MV-4-11 (cell line): ENCODE data around the gene FOXK1.
"Not testable (repeated sequence)": the region's sequence is repeated elsewhere in the genome, so short reads cannot be mapped to it uniquely, and the experiment has no call there.

Experiments used
- DNase-seq: peaks from one replicate; lab custom pipeline; 2025; lab: John Stamatoyannopoulos, UW

FOXK1 gene

DNA sequence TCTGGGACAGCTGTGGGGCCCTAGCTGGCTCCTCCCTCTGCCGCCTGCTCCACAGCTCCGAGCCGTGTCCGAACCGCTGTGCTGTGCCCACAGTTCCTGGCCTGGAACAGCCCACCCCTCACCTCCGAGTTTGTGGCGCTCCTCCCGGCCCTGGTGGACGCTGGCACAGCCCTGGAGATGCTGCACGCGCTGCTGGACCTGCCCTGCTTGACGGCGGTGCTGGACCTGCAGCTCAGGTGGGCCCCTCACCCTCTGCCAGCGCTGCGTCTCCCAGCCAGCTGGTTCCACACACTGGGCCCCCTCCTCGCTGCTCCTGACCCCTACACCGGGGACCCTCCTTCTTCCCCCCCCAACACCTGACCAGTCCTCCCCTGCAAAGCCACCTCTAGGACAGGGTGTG is 105.4 kb downstream of the FOXK1 start:
- no peak for DNase-seq

DNA sequence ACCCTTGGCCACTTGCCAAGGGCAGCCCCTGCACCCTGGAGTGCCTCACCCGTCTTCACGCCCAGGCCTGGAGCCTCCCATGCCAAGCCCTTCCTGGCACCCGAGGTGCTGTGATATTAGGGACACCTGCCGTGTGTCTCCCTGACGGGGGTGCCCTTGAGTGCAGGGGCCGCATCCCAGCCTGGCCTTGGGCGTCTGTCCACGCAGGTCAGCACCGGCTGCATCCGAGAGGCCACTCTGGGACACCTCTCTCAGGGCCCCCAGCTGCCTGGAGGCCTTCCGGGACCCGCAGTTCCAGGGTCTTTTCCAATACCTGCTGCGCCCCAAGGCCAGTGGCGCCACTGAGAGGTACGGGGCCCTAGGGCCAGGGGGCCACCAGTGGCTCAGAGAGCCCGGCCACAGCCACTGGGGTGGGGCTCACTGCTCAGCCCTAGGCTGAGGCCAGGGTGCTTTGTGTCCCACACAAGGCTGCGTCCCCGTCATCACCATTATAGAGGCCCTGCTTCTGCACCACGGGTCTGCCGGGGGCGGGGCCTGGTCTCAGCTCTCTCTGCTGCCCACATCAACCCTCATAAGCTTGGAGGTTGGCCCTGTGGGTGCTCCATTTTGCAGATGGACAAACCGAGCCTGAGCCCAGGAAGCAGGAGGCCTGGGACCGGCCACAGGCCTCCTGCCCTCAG is 106.0 kb downstream of the FOXK1 start:
- DNase-seq = no peak

- DNase-seq = no peak
Observed at GRCh38 chr7:4788627-4789189, 106.6 kb downstream of the FOXK1 start.

DNA sequence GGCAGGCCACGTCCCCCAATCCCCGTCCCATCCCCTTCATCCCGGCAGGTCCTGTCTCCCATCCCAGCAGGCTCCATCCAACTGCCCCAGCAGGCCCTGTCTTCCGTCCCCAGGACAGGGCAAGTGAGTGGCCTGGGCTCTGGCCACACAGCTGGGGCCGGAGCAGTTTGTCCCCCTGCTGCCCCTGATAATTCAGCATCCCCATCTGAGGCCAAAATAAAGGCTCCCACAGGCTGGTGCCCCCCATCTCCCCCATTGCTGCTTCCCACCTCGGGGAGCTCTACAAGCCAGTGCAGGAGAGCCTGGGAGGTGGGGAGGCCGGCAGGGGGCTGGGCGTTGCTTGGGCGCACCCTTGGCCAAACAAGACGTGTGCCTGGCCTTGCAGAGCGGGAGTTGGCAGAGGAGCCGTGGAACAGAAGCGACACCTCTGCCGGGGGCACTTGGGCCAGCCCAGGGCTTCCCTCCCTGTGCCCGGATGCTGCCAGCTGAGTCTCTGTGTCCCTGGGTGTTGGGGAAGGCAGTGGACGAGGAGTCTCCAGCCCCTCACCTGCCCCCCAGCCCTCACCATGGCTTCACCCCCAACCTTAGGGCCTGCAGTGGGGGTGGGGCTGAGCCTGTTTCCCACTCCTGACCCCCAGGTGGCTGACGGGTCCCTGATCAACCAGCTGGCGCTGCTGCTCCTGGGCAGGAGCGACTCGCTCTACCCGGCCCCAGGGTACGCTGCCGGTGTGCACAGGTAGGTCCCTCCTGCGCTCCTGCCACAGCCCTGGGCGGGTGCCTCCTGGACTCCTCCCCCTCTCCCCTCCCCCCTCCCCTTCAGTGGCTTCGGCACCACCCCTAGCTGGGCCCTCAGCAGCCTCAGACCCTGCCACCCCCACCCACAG is 107.3 kb downstream of the FOXK1 start:
- DNase-seq = no peak

GRCh38 chr7:4790078-4790465 is 108.0 kb downstream of the FOXK1 start:
- DNase-seq = no peak

DNA sequence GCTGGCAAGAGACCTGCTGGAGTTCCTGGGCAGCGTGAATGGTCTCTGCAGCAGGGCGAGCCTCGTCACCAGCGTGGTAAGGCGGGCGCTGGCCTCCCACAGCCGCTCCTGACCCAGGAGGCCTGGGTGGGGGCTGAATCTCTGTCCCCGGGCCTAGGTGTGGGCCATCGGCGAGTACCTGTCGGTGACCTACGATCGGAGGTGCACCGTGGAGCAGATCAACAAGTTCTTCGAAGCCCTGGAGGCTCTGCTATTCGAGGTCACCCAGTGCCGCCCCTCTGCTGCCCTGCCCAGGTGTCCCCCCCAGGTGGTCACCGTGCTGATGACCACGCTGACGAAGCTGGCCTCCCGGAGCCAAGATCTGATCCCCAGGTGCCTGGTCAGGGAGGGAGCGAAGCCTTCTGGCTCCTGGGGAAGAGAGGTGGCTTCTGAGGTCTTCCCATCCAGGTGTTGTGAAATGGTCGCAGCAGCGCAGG is 108.5 kb downstream of the FOXK1 start:
- DNase-seq = no peak

DNA sequence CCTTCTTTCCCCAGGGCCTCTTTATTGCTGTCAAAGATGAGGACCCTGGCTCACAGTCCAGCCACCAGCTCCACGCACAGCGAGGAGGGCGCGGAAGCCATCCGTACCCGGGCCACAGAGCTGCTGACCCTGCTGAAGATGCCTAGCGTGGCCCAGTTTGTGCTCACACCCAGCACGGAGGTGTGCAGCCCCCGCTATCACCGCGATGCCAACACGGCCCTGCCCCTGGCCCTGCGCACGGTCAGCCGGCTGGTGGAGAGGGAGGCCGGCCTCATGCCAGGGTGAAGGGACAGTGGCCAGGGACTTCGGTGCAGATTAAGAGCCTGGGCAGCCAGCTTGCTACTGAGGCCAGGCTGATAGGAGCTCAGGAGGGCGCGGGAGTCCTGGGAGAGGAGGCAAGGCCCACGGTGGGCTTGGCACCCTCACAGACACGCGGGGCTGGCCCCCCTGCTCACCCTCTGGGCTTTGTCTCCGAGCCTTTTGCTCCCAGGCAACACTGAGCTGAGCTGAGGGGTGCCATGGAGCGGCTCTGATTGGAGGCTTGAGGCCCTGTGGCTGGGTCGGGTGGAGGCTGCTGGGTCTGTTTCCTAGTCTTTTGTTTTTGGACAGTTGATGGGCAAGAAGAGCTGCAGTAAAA is 109.1 kb downstream of the FOXK1 start:
- DNase-seq = no peak

DNA sequence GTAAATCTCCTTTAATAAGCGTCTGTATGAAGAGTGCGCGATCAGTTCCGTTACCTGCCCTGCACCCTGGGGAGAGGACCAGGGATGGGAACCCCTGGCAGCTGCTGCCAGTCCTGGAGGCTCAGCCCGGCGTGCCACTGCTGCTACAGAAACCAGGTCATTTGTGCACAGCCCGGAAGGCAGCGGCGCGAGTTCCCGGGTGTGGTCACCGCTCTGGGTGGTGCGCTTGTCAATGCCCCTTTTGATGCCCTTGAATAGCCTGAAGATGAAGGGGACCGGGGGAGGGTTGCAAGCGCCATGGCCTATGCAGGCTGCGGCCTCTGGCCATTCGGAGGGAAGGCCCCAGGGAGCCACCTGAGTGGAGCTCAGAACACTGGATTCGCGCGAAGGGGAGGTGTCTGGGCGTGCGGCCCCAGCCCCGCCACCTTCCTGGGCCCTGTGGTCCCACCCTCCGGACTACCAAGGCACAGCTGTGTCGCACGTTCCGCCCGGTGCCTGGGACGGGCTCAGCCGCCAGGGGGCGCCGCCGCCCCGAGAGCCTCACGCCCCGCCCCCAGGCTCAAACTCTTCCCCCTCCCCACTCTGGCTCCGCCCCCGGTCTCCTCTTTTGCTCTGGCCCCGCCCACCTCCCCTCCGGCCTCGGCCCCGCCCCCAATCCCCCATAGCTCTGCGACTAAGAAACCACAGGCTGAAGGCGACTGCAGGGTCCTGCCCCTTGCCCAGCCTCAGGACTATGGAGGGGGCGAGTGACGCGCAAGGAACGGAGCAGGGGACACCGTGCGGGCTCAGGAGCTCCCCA is 109.8 kb downstream of the FOXK1 start:
- no peak for DNase-seq

DNA sequence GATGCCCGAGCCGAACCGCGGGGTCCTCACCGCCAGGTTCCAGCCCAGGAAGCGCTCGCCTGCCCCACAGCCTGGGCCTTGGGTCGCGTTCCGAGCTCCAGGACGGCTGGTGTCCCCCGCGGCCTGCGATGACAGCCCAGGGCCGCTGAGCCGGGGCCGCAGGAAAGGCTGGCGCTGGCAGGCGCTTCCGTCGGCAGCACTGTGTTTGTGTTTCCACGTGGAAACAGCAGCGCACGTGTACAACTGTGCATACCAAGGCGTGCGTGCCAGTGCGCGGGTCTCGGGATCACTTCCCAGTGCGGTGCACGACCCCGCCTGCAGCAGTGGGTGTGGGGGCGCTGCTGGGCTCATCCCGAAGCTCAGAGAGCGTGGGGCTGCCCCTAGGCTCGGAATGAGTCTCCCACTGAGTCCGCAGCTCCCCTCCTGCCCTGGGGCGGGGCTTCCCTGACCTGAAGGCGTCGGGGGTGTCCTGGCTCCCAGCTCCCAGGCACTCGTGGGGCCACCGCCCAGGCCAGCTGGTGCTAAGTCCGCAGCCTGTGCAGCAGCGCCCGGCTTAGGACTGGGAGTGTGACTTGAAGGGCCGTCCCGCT is 110.5 kb downstream of the FOXK1 start:
- DNase-seq = no peak

DNA sequence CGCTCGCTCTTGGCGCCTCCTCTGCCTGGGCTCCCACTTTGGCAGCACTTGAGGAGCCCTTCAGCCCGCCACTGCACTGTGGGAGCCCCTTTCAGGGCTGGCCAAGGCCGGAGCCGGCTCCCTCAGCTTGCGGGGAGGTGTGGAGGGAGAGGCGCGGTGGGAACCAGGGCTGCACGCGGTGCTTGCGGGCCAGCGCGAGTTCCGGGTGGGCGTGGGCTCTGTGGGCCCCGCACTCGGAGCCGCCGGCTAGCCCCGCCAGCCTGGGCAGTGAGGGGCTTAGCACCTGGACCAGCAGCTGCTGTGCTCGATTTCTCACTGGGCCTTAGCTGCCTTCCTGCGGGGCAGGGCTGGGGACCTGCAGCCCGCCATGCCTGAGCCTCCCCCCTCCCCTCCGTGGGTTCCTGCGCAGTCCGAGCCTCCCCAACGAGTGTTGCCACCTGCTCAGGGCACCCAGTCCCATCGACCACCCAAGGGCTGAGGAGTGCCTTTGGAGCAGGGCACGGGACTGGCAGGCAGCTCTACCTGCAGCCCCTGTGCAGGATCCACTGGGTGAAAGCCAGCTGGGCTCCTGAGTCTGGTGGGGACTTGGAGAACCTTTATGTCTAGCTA is 111.4 kb downstream of the FOXK1 start:
- DNase-seq = not testable (repeated sequence)

- DNase-seq = peak; percentile 40
Observed at GRCh38 chr7:4794171-4794570, 112.1 kb downstream of the FOXK1 start.

- DNase-seq = peak; percentile 62
Observed at GRCh38 chr7:4794591-4795350, 112.7 kb downstream of the FOXK1 start.

DNA sequence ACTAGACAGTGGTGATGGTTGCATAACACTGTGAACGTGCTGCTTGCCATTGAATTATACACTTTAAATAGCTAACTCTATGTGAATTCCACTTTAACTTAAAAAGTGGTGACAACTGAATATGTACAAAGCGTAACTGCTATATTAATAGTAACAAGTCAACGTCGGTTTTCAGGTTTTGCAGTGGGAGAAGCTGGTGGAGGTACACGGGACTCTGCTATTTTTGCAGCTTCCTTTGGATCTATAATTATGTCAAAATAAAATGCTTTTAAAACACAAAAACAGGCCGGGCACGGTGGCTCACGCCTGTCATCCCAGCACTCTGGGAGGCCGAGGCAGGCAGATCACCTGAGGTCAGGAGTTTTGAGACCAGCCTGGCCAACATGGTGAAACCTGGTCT is 114.4 kb downstream of the FOXK1 start:
- no peak for DNase-seq

- peak; percentile 35 for DNase-seq
Observed at GRCh38 chr7:4797858-4798705, 116.0 kb downstream of the FOXK1 start.

DNA sequence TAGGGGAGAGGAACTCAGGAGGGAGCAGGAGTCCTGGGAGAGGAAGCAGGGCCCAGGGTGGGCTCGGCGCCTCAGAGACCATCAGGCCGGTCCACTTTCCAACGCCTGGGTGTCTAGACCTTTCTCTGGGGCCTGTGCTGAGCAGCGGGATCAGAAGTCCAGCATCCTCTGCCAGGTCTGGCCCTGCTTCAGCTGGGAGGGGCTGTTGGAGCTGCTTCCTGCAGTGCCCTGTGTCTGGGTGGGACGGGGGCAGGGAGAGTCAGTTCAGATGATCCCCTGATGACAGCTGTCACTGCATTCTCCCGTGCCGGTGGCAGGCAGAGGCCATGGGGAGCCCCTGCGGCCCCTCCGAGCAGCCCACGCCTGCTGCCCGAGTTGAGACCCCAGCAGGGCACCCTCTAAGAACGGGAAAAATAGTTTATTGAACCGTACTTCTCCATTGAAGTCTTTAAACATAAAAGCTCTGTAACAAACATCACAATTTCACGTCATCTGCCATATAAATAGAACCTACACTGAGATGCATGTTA is 116.7 kb downstream of the FOXK1 start:
- DNase-seq = no peak

GRCh38 chr7:4799508-4800268 is 117.6 kb downstream of the FOXK1 start:
- DNase-seq = no peak

GRCh38 chr7:4800487-4800886 is 118.4 kb downstream of the FOXK1 start:
- no peak for DNase-seq
